HepG2 (cell line): ENCODE data around the gene RASAL1.

Experiments used
- CTCF ChIP-seq: sonication (generic); formaldehyde crosslinking; IDR thresholded peaks from 2 replicates; pipeline ENCODE4 v1.5.0; 2020; ENCODE audit warnings: mild to moderate bottlenecking, missing genetic modification reagents, moderate library complexity
- POLR2AphosphoS2 ChIP-seq: IDR thresholded peaks from 2 replicates; pipeline ENCODE4 v1.6.1; 2011; ENCODE audit warnings: low read depth, low read length, improper control_type of control experiment

- no peak for TF ChIP-seq POLR2AphosphoS2
- no peak for TF ChIP-seq CTCF (CRISPR knock-in tag)
These were observed 47.5 kb upstream of the RASAL1 start for GRCh38 chr12:113183030-113183589.
